Activated effector memory CD4-positive, alpha-beta T cell treated with anti-CD3 and anti-CD28 coated beads, Interleukin-2, amount 50 U/mL, for 16 hours (primary cell): ENCODE measurements around the gene RBBP8NL.
"Not testable (repeated sequence)": the region's sequence is repeated elsewhere in the genome, so short reads cannot be mapped to it uniquely, and the experiment has no call there.

ENCODE experiments used
- DNase-seq: peaks from one replicate; pipeline ENCODE4 v3.0.0-alpha.2; 2020

RBBP8NL gene

DNA sequence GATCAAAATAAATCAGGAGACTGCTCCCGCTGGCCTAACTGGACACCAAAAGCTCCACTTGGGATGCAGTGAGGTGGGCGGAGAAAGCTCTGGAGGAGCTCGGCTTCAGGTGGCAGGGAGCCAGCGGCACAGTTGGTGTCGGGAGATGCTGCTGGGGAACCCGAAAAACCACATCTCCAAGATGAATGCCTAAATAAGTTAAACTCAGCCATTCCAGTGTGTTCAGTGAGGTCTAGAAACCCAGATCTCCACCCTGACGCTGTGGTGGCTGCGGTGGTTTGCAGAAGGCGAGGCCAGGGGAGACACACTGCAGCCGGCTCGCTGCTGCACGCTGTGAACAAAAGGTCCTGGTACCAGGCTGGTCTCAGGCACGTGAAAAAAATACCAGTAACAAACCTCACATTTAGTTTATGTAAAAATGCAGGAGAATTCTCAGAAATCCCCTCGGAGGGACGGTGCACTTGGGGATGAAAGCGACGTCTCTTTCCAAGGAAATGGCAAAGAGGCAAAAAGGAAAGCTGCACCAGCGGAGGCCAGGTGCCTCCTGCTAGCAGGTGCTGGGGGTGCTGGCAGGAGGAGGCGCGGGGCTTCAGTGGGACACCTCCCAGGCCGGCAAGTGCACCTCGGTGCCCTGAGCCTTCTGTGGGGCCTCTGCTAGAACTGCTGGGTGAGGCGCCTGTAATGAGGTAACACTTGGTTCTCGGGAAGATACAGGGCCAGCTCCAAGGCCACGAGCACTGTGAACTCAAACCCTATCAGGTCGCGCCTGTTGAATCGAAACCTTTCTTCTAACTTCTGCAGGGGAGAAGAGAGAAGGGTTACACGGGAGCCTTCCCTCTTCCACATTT lies 36.8 kb downstream of the RBBP8NL start:
- DNase-seq: no peak

DNA sequence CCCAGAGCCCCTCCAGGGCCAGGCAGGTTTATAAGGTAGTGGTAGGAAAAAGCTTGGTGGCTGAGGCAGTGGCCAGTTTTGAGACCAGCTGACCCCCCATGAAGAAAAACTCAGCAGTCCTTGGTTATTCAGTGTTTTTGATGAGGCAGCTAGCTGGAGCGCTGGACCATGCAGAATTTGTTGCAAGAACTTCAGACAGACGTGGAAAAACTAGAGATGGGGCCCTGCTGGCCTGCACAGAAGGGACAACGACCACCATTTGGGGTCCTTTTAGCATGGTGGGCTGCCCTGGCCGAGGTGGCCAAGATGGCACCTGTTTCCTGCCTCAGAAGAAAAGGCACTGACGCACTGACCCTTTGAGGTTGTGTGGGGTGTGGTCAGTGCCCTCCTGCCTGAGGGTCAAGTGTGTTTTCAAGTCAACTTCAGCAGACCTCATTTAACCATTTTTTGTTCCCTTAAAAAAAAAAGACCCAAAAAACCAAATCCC lies 37.7 kb downstream of the RBBP8NL start:
- no peak for DNase-seq

DNA sequence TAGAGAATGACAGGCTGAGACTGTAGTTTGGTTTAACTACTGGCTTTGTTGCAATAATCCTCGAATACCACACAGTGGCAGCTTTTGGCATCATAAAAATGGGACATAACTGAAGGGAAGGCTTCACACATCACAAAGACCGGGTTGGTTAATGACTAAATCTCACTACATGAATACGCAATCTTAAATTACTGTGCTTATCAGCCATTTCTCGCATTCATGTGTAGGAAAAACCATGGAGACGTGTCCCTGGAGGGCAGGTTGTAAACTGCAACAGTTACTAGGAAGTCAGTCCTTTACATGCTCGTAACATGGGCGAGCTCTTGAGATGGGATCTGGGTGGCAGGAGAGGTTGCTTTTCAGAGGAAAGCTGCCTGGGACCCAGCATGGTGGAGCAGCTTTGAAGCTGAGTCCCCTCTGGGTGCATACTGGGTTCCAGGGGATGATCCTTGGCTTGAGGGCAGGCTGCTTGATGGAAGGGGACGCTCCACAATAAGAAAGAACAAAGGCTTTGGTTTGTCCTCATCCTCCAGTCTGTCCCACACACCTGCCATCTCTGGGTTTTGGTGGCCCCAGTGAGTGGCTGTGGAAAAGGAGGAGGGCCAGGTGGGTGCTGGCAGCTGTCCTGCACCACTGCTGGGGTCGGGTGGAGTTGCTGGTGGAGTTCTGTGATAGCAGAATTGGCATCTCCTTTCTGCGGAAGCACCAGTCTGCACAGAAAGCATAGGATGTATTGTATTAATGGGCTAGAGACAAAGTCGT lies 38.3 kb downstream of the RBBP8NL start:
- DNase-seq: no peak

DNA sequence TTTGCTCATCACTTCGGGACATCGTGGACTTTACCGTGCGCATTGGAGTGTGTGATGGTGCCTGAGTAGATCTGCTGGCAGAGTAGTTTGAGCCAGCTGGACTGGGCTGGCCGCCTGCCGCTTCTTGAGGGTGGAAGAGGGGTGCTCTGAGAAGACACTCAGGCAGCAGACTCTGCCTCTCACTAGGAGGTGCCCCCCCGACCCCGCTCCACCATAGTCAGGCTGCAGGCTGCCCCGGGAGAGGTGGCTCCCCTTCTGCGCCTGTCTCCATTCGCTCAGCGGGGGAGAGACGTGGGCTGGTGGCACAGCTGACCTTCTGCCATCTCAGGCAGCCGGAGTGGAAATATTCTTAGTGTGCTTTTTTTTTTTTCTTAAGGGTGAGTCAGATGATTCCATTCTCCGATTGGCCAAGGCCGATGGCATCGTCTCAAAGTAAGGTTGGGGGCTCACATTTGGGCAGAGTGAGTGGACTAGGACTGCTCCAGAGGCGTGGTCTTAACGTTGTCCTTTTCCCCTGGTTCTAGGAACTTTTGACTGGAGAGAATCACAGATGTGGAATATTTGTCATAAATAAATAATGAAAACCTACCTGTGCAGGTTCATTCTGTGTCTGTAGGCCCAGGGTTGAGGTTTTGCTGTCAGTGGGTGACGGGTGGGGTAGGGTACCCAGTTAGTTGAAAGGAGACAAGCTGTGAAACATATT lies 39.3 kb downstream of the RBBP8NL start:
- no peak for DNase-seq

DNA sequence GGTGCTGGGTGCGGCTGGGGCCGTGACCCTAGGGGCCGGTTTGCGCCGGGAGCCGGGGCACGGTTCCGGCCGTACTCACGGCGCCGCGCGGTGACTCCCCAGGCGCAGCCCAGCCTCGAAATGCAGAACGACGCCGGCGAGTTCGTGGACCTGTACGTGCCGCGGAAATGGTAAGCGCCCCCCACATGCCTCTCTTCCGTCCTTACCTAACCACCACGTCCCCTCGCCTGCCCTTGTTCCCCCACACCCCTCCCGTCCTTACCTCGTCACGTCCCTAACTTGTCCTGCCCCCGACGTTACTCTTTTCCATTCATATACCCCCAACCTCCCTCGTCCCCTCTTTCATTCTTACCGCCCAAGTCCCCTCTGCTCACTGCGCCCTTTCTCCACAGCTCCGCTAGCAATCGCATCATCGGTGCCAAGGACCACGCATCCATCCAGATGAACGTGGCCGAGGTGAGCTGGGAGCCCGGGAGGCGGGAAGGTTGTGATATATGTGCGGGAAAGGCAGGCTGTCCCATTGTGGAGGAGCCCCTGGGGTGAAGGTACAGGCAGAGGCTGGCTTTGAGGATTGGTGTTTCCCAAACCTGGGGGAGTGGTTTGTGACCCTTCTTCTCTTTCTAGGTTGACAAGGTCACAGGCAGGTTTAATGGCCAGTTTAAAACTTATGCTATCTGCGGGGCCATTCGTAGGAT lies 40.0 kb downstream of the RBBP8NL start:
- no peak for DNase-seq

DNA sequence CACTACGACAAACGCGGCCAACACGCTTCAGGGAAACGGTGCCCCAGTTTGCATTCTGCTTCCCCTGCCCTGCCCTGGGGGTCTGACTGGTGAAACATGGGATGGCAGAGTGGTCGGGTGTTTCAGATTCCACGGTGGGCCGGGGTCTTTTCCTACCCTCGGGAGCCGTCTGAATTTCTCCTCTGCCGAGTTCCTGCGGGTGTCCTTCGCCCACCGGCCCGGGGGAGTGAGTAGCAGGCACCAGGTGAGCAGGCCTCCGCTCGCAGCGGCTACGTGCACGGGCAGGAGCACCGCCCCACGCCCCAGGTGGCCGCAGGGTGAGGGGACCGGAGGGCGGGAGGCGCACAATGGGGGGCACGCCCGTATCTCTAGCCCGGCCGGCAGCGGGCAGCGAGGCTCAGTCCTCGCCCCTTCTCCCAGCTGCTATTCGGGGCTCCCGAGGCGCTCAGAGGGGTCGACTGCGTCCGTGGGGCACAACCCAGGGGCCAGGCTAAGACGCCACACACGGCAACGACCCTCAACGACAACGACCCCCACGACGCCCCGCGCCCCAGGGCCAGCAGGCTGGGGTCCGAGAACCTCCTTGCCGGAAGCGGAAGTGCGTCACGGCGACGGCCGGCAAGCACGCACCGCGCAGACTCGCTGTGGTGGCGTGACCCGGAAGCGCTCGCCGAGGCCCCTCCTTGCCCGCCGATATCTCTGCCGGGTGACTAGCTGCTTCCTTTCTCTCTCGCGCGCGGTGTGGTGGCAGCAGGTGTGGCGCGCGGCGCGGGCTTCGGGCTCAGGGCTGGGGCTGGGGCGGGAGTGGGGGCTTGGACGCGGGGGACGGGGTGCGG lies 40.7 kb downstream of the RBBP8NL start, which contains the start of gene RPS21:
Gene RPS21 (plus strand): TSS at position 721 of the 836 bp plus-strand sequence. CDS start 236 bp downstream, outside the sequence.
- DNase-seq: peak; percentile 97

DNA sequence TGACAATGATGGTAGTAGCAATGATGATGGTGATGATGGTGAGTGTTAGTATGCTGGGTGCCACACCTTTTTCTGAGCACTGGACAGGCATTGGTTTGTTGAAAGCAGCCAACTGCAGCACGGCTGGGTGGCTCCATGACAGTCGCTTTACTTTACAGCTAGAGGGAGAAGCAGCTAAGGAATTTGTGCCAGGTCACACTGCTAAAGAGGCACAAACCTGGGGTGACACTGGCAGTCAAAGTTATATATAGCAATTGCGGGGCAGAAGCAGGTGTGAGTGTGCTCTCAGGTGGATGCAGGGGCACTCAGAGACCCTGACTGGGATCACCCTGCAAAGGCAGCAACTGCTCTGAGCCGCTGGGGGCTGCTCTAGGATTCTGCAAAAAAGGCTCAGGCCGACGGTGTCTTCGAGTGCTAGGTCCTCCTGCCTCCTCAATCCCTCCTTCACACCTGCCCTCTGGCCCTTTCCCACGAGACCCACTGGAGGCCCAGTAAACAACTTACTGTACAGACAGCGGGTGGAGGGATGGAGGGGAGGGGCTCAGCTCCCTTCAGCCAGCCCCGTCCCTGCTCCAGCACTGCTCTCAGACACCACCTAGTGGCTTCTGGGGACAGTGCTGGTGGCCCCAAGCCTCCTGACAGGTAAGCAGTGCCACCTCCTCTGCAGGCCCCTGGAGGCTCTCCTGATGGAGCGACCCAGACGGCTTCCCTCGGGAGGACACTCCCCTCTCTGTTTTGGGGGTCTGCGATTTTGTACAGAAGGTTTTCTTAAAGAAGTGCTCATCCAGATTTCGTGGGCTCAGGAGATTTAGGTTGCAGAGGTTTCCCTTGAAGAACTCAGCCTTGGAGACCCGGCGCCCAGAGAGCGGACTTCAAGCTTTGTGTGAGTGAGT lies 44.8 kb downstream of the RBBP8NL start:
- DNase-seq: peak; percentile 91

DNA sequence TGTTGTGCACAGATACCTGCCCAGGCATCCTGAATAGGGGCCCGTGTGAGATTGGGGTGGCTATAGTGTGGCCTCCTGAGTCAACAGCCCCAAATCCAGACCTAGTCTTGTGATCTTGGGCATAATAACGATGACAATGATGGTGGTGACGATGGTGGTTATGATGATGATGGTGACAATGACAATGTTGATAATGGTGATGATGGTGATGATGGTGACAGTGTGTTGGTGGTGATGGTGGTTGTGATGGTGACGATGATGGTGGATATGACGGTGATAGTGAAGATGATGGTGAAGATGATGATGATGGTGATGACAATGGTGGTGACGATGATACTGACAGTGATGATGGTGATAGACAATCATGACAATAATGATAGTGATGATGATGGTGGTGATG lies 45.5 kb downstream of the RBBP8NL start:
- no peak for DNase-seq

DNA sequence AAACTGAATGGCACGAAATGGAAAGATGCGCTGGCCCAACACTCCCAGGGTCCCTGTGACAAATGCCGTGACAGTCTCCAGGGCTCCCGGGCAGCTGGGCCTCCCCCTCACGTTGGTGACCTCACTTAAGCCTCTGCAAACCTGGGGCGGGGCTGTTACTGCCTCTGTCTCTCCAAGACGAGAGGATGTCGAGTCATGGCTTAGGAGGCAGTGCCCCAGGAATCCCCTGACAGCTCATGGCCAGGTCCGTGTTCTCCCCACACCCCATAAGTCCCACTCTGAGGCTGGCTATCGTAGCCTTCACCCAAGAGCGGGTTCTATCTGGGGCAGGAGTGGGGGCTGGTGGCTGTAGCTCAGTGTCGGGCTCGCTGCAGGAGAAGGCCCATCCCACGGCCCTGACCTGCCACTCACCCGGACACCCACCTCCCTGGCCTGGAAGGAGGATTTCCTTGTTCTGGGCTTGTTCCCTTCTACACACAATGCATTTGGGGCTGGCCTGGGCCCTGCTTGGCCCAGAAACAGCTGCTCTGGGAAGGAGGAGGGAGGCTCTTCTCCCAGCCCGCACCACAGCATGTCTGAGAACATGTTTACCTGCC lies 46.0 kb downstream of the RBBP8NL start:
- no peak for DNase-seq

DNA sequence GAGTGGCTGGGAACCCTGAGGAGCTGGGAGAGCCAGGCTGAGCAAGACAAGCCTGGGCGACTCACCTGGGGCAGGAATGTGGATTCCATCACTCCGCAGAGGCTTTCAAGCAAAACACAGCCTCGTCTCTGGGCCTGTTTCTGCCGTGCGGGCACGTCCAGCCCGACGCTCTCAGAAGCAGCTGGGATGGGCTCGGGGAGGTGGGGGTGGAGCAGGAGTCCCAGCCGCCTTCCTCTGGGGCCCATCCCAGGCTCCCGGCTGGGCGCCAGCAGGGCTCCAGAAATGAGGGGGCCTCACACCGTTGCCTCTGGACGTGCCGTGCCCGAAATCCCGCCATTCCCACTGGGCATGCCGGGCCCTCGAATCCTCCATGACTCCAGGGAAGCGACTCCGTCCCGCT lies 49.1 kb downstream of the RBBP8NL start:
- no peak for DNase-seq

DNA sequence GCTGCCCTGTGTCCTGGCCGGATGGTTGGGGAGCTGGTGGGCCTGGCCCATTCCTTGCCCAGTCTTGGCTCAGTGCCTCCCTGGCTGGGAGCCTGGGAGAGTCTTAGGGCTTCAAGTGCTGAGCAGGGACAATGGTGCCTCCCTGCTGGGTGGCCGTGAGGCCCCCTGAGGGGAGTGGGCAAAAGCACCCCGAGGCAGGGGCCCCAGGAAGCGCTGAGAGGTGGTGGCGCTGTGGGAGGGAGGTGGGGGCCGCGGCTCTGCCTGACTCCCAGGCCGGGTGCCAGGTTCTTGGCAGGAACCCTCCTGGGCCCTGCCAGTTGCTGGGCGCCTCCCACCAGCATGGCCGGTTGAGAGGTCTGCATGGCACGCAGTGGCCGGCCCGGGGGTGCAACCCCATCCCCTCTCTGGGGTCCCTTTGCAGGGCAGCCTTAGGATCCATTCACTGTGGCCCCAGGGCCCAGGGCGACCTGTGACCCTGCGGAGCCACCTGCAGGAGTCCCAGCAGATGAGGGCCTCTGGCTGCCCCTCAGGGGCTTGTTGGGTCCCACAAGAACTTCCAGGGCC lies 49.6 kb downstream of the RBBP8NL start:
- no peak for DNase-seq

DNA sequence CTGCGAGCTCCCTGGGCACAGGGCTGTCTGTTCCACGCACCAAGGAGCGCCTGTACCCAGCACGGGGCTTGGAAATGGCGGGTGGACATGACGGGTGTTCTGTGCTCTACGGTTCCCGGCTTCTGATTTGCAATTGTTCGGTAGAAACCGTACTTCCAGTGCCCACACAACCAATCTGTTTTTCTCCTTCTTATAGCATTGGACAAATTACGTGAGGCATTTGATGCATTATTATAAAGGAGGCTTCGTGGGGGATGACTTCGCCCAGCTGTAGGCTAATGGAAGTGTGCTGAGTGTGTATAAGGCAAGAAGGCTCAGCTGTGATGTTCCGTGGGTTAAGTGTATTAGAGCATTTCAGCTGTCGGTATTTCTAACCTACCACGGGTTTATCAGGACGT lies 50.3 kb downstream of the RBBP8NL start:
- DNase-seq: no peak

DNA sequence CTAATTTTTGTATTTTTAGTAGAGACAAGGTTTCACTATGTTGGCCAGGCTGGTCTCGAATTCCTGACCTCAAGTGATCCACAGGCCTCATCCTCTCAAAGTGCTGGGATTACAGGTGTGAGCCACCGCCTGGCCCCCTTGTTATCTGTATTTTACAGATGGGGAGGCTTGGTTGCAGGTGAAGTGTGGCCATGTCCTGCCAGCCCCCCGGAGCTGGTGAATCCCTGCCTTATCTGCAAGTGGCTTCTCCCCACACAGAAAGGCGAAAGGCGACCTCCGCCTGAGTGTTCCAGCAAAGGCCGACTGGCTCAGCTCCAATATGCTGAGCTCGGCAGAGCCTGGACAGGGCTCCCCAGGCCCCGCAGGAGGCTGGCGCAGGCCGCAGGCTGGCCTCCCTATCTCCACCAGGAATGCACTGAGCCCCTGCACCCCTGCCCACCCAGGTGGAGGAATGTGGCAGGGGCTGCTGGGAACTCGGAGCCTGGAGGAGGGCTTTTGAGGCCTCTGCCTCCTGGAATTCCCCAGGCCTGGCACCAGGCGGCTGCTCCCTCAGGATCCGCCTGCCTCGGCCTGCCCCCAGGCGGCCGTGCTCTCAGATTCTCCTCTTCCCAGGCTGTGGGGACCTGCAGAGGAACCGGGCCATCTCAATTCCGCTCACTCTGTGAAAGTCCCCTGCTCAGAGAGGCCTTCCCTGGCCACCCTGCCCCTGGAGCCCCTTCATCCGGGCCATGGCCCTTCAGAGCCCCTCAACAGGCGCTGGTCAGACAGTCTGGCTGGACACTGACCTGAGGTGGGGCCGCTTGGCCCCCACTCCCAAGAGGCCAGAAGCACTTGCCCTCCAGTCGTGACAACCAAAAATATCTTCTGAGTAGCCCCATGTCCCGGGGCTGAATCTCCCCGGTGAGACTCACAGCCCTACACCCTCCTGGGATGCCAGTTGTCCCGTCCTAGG lies 51.0 kb downstream of the RBBP8NL start:
- no peak for DNase-seq

DNA sequence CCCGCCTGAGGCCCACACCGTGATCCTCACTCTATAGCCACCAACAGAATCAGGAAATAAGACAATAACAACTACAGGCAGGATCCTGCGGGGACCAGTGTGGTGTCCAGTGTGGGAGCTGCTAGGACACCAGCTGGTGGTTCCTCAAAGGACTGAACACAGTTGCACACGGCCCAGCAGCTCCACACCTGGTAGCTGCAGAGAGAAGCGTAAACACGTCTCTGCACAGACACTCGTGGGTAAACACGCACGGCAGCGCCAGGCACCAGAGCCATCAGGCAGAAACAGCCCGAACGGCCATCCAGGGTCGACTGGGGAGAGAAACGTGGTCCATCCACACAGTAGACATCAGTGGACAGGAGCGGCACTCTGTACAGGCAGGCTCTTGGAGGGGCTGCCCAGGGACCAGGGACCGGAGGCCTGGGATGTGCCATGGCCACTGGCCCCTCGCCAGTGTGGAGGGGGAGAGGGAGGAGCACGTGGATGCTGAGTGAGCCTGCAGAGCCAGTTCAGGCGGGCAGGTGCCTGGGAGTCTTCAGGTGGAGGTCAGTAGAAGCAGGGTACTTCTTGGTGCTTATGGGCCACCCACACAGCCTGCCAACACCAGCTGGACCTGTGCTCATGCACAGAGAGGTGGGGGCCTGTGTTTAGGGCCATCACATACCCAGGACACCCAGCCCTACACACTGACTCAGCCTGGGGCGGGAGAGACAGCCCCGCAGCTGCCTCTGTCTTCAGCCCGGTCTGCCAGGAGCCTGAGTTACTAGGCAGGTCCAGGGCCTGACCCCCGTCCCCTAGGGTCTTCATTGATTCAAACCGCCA lies 52.8 kb downstream of the RBBP8NL start:
- DNase-seq: no peak

DNA sequence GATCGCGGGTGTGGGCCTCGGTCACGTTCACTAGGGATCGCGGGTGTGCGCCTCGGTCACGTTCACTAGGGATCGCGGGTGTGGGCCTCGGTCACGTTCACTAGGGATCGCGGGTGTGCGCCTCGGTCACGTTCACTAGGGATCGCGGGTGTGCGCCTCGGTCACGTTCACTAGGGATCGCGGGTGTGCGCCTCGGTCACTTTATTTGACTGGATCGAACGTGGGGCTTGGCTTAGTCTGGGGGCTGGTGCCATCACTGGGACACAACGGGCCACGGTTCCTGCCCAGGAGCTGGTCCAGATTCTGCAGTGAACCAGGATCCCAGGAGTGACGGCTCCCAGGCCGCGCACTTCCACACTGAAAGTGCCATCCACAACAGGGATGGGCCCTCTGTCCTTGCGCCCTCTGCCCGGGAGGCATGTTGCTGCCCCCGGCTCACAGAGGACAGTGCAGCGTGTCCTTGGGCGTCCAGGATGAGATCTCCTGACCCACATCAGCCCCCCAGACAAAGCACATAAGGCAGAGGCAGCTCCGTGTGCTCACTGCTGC lies 53.6 kb downstream of the RBBP8NL start:
- DNase-seq: not testable (repeated sequence)

DNA sequence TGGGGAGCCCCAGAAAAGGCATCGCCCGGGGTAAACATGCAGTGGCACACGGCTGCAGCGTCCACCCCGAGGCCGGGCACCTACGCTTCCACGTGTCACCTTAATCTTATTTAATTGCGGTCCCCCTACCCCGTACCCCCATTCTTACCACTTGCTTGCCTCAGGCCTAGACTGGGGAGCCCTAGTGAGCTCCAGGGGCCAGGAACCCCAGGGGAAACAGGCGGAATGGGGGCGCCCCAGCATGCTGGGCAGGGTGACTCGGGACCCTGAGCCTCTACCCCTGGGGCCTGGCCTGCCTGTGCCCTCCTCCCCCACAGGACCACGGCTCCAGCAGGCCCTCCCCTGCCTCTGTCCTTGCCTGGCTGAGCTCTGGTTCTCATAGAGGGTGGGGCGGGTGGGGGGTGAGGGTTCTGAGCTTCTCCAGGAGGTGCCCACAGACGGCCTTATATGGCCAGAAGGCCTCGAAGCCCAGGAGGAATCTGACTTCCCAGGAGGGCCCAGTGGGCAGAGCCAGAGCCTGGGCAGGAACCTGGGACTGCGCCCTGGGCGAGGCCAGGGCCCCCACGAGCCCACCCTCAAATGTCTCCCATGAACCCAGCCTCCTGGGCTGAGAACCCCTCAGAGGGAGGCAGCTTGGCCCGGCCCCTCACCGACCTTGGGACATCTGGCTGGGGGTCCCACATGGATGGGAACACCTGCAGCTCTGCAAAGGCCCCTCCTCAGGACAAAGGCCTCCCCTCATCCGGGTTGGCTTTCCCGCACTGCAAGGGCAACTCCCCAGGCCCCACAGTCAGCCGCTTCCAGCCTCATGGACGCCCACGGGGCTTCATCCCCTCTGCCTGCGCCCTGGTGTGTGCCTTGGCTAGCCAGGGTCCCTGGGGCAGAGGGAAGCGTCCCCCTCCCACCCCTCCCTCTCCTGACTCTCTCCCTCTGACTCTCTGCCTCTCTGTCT lies 55.0 kb downstream of the RBBP8NL start:
- DNase-seq: no peak
